Measurements from ENCODE around the gene ABCB4. TPM values are rescaled to one million over a fixed set of nuclear protein-coding genes. Genes with fewer than 3 reads are reported as not detected.

The ABCB4 gene
- total and polyA plus RNA-seq, 2 of the 8 experiments (the other 6 are each of a cell fraction or from before 2014, with no cell fraction given), result 0.54 to 0.60 TPM

DNA sequence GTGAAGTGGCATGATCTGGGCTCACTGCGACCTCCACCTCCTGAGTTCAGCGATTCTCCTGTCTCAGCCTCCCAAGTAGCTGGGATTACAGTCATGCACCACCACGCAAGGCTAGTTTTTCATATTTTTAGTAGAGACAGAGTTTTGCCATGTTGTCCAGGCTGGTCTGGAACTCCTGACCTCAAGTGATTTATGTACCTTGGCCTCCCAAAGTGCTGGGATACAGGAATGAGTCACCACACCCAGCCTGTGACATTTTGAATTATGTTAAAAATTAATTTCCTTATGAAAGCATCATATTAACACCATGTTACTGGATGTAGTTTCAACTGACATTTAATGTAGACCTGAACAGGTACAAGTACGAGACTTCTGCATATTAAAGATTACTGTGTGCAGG lies 24.3 kb downstream of the ABCB4 start (continued):
- TF ChIP-seq EP300 (IDR thresholded peaks at IDR 0.05; ENCODE audit: borderline replicate concordance in 1 of 2, low read depth in 2 of 2, low read length in 2 of 2) (no peak), BCL11A (IDR thresholded peaks at IDR 0.05; ENCODE audit: low read depth in 2 of 2, low read length in 2 of 2) (no peak), YY1 (IDR thresholded peaks at IDR 0.05; ENCODE audit: low read depth, low read length) (no peak), CREB1 (IDR thresholded peaks at IDR 0.05) (no peak), KDM5A (IDR thresholded peaks at IDR 0.05; ENCODE audit: low read length) (no peak)
- TF ChIP-seq, protein P1, sequence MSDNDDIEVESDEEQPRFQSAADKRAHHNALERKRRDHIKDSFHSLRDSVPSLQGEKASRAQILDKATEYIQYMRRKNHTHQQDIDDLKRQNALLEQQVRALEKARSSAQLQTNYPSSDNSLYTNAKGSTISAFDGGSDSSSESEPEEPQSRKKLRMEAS (IDR thresholded peaks at IDR 0.05), result no peak
